Suprapubic skin (tissue), 4 donors: ENCODE measurements around the gene TNFRSF4. TPM values are rescaled to one million over a fixed set of nuclear protein-coding genes. Genes with fewer than 3 reads are reported as not detected.

Experiments
- DNase-seq, 2 donors: peaks; one replicate each; pipeline ENCODE4 v3.0.0-alpha.2; 2019; ENCODE audit warnings: low spot score in 2 of 2
- H3K27ac ChIP-seq: fragments of 200-600 bp; sonication (generic); one replicate; pipeline ENCODE4 v1.5.1; 2019
- H3K27me3 ChIP-seq: fragments of 200-600 bp; sonication (generic); one replicate; pipeline ENCODE4 v1.5.1; 2019
- H3K36me3 ChIP-seq: fragments of 200-600 bp; sonication (generic); one replicate; pipeline ENCODE4 v1.5.1; 2019
- H3K4me1 ChIP-seq: fragments of 200-600 bp; sonication (generic); one replicate; pipeline ENCODE4 v1.5.1; 2019
- H3K4me3 ChIP-seq: fragments of 200-600 bp; sonication (generic); one replicate; pipeline ENCODE4 v1.5.1; 2019; ENCODE audit warnings: mild to moderate bottlenecking
- H3K9me3 ChIP-seq: fragments of 200-600 bp; sonication (generic); one replicate; pipeline ENCODE4 v1.5.1; 2019
- EP300 ChIP-seq: sonication (generic); formaldehyde crosslinking; IDR thresholded peaks from one replicate; pipeline ENCODE4 v1.6.1; 2017; ENCODE audit warnings: antibody characterized with exemption
- POLR2A ChIP-seq, 2 donors: fragments of 450-650 bp; IDR thresholded peaks; one replicate each; pipeline ENCODE4 v1.6.1; 2017; ENCODE audit warnings: antibody characterized with exemption in 2 of 2, mild to moderate bottlenecking in 2 of 2, moderate library complexity in 2 of 2
- POLR2AphosphoS5 ChIP-seq, 3 donors: sonication (generic); formaldehyde crosslinking; IDR thresholded peaks; one replicate each; pipeline ENCODE4 v1.6.1; 2017; ENCODE audit warnings: antibody characterized with exemption in 3 of 3
- WGBS: methylation state at CpG from one replicate; pipeline ENCODE4 v1.1.5; 2018; 5-methylcytosine and 5-hydroxymethylcytosine counted together
- total RNA-seq, 4 donors: library from RNA; depleted of rRNA; stranded (reverse); fragments of >200 nt; gene quantifications; one replicate each; pipeline ENCODE4 v1.1.0, GENCODE V29; 2016
- TF ChIP-seq, protein P1 (sequence below), 2 donors: fragments of 200-600 bp in 1 of 2; fragments of 450-650 bp in 1 of 2; sonication (generic) in 1 of 2; IDR thresholded peaks; one replicate each; pipeline ENCODE4 v1.5.1; 2016 to 2019; ENCODE audit warnings: antibody characterized with exemption in 2 of 2, mild to moderate bottlenecking in 1 of 2, moderate library complexity in 1 of 2

The TNFRSF4 gene
- 1 to 10 TPM in 1 of 4 donors, under 1 TPM in 2, not detected in 1; 0.42 to 1.4 (median 0.72) TPM for total RNA-seq

DNA sequence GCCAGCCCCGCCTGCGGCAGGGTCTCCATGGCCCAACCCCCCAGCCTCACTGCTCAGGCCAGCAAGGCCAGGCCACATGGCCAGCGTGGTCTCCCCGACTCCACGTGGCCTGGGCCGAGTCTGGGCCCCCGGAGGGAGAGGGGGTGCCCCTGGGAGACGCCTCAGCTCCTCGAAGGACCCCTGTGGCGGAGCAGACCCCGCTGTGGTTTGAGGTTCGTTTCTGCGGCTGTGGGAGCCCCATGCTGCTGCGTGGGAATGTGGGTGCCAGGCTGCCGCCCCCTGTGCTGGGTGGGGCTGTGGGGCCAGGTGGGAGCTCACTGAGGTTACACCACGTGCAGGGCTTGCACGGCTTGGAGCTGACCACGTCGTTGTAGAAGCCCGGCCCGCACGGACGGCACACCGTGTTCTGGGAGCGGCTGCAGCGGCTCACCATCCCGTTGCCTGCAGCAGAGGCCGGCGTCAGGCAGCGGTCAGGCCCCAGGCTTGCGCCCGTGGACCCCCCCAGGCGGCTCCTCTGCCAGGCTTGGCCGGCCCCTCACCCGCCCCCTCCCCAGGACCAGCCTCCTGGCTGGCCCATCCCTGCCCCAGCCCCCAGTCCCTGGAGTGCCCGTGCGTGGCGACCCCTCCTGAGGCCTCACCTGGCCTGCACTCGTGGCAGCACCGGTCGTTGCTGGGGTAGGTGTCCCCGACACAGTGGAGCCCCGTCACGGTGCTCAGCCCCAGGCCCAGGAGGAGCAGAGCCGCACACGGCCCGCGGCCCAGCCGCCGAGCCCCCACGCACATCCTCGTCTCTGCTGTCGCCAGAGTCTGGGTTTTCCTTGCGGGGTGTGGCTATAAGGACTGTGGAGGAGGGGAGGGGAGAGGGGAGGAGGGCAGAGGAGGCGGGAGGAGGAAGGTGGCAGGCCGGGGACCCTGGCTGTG is at the start of gene TNFRSF4:
TSS of gene TNFRSF4 (minus strand) at position 809 of the 921 bp plus-strand sequence. CDS start at position 783, 26 bp downstream.
- no peak for DNase-seq
- no peak within 1 kb of the TSS for H3K27ac ChIP-seq
- 32% methylated on average over 18 of the region's 56 CpGs for WGBS
- TF ChIP-seq EP300 (no peak), POLR2A (IDR thresholded peaks at IDR 0.05) (no peak), POLR2AphosphoS5 (IDR thresholded peaks at IDR 0.05) (no peak)
- TF ChIP-seq, protein P1, sequence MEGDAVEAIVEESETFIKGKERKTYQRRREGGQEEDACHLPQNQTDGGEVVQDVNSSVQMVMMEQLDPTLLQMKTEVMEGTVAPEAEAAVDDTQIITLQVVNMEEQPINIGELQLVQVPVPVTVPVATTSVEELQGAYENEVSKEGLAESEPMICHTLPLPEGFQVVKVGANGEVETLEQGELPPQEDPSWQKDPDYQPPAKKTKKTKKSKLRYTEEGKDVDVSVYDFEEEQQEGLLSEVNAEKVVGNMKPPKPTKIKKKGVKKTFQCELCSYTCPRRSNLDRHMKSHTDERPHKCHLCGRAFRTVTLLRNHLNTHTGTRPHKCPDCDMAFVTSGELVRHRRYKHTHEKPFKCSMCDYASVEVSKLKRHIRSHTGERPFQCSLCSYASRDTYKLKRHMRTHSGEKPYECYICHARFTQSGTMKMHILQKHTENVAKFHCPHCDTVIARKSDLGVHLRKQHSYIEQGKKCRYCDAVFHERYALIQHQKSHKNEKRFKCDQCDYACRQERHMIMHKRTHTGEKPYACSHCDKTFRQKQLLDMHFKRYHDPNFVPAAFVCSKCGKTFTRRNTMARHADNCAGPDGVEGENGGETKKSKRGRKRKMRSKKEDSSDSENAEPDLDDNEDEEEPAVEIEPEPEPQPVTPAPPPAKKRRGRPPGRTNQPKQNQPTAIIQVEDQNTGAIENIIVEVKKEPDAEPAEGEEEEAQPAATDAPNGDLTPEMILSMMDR (IDR thresholded peaks at IDR 0.05) = no peak
- H3K36me3 ChIP-seq = peaks cover 27% of the 10 kb centered on the region
- peaks cover 41% of the 10 kb centered on the region for H3K4me1 ChIP-seq
- no peaks in the 10 kb centered on the region for H3K27me3 ChIP-seq
- no peaks in the 10 kb centered on the region for H3K9me3 ChIP-seq
- peak within 1 kb of the TSS; percentile 32 for H3K4me3 ChIP-seq

DNA sequence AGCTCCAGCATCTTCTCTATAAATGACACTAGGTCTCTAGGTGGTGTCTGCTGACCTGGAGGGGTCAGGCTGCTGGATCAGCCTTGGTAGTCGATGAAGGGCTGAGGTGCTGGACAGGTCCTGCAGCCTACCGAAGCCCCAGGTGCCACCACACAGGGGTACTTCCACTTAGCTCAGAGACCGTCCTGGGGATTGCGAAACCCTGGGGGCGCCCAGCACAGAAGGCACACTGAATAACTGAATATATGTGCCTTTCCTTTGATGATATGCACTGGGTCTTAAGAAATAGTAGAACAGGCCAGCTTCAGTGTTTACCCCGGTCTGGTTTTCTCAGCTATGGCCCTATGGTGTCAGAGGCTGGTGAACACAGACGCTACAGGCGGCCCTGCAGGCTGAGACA is 48.8 kb upstream of the TNFRSF4 start:
- peaks cover 79% of the 10 kb centered on the region for H3K36me3 ChIP-seq

DNA sequence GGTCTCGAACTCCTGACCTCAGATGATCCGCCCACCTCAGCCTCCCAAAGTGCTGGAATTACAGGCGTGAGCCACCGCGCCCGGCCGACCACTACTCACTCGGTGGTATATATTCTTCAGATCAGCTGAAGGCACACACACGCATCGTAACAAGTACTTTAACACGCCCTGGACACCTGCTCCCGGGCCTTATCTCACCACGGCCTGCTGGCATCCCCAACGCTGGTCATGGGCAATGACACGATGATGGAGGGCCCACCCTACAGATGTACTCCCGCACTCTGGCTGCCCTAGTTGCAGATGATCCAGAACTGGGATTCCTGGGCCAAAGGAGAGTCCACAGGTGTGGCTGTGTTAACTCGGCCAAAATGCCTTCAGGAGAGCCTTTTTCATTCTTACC is 48.1 kb upstream of the TNFRSF4 start:
- H3K36me3 ChIP-seq = peaks cover 73% of the 10 kb centered on the region
- H3K4me3 ChIP-seq = no peak overlapping the region
- H3K4me1 ChIP-seq = peaks cover 23% of the 10 kb centered on the region
- WGBS = 96% methylated on average over 9 of the region's 17 CpGs
- no peak for DNase-seq
- H3K27ac ChIP-seq = no peak overlapping the region
- no peaks in the 10 kb centered on the region for H3K27me3 ChIP-seq
- TF ChIP-seq, protein P1 (IDR thresholded peaks at IDR 0.05) = no peak
- no peak for TF ChIP-seq POLR2AphosphoS5 (IDR thresholded peaks at IDR 0.05)
- TF ChIP-seq EP300 = no peak
- TF ChIP-seq POLR2A (IDR thresholded peaks at IDR 0.05) = no peak
- H3K9me3 ChIP-seq = no peaks in the 10 kb centered on the region

More for the DNA sequence above, 48.8 kb upstream of the TNFRSF4 start:
- 84% methylated on average over 6 of the region's 8 CpGs for WGBS
- Histone ChIP-seq H3K27ac (no peak overlapping the region), H3K27me3 (no peaks in the 10 kb centered on the region), H3K9me3 (no peaks in the 10 kb centered on the region), H3K4me3 (no peak overlapping the region), H3K4me1 (peaks cover 23% of the 10 kb centered on the region)
- no peak for DNase-seq
- no peak for TF ChIP-seq POLR2A (IDR thresholded peaks at IDR 0.05)
- no peak for TF ChIP-seq EP300
- TF ChIP-seq POLR2AphosphoS5 (IDR thresholded peaks at IDR 0.05) = no peak
- TF ChIP-seq, protein P1 (IDR thresholded peaks at IDR 0.05) = no peak

DNA sequence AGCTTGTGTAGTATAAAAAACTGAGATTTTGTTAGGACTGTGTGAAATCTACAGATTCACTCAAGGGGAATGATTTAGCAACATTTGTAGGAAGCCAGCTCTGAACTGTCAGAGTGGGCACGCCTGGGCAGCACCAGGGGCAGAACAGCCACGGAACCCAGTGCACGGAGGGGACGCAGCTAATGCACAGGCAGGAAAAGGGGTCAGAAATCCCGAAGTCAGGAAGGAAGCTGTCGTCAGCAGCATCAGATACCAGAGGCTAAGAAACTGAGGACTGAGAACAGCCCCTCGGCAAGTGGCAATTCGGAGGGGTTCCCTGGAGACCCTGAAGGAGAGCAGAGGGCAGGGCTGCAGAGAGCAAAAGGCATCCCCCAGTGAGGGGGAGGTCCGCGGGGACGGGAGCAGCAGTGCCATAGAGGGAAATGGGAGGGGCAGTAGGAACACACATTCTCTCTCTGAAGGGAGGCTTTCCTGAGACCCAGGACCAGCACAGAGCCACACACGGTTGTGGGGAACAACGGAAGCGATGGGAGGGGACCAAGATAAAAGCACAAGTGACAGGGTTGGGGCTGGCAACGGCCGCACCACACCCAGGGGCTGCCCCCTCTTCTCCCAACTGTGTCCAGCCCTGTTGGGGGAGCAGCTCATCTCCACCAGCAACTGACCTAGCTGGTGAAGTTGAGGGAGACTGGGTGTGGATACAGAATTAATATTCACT is 47.0 kb upstream of the TNFRSF4 start:
- Histone ChIP-seq H3K9me3 (no peaks in the 10 kb centered on the region), H3K4me1 (peaks cover 23% of the 10 kb centered on the region), H3K4me3 (no peak overlapping the region), H3K36me3 (peaks cover 72% of the 10 kb centered on the region), H3K27ac (no peak overlapping the region), H3K27me3 (no peaks in the 10 kb centered on the region)
- WGBS = 68% methylated on average over 16 of the region's 16 CpGs
- TF ChIP-seq POLR2AphosphoS5 (IDR thresholded peaks at IDR 0.05) (no peak), EP300 (no peak), POLR2A (IDR thresholded peaks at IDR 0.05) (no peak)
- TF ChIP-seq, protein P1 (IDR thresholded peaks at IDR 0.05) = no peak
- no peak for DNase-seq
